NCI-H2107 treated with DMSO at 0.1 percent for 48 hours (cell line): ENCODE data around the gene PLEKHS1.

Source experiments
- DNase-seq: peaks from one replicate; lab custom pipeline; 2025; ENCODE audit not compliant: unreplicated experiment; lab: John Stamatoyannopoulos, UW

Gene PLEKHS1

GRCh38 chr10:113751181-113751732 lies at the start of gene PLEKHS1:
Gene PLEKHS1, plus strand, starts transcription at chr10:113751682. Its CDS starts 3,596 bp downstream, at chr10:113755278.
- no peak for DNase-seq

GRCh38 chr10:113704637-113705343 lies 46.7 kb upstream of the PLEKHS1 start:
- DNase-seq = peak; percentile 4

- DNase-seq = no peak
Measured at GRCh38 chr10:113705344-113705652, 46.2 kb upstream of the PLEKHS1 start.

- no peak for DNase-seq
Measured at GRCh38 chr10:113706623-113707022, 44.9 kb upstream of the PLEKHS1 start.

GRCh38 chr10:113708640-113709039 lies 42.8 kb upstream of the PLEKHS1 start:
- DNase-seq = no peak

GRCh38 chr10:113709221-113709838 lies 42.2 kb upstream of the PLEKHS1 start:
- DNase-seq = no peak

GRCh38 chr10:113711142-113711541 lies 40.3 kb upstream of the PLEKHS1 start:
- no peak for DNase-seq

- DNase-seq = no peak
Measured at GRCh38 chr10:113712024-113712423, 39.5 kb upstream of the PLEKHS1 start.

- no peak for DNase-seq
Measured at GRCh38 chr10:113712755-113713639, 38.5 kb upstream of the PLEKHS1 start.

GRCh38 chr10:113713640-113713982 lies 37.9 kb upstream of the PLEKHS1 start:
- no peak for DNase-seq

GRCh38 chr10:113716109-113716910 lies 35.2 kb upstream of the PLEKHS1 start:
- no peak for DNase-seq

GRCh38 chr10:113718969-113719822 lies 32.3 kb upstream of the PLEKHS1 start:
- DNase-seq = no peak

GRCh38 chr10:113720386-113720785 lies 31.1 kb upstream of the PLEKHS1 start:
- DNase-seq = no peak

- DNase-seq = no peak
Measured at GRCh38 chr10:113732160-113732881, 19.2 kb upstream of the PLEKHS1 start.

- no peak for DNase-seq
Measured at GRCh38 chr10:113732966-113733365, 18.5 kb upstream of the PLEKHS1 start.

- no peak for DNase-seq
Measured at GRCh38 chr10:113733635-113734034, 17.8 kb upstream of the PLEKHS1 start.

GRCh38 chr10:113735913-113736312 lies 15.6 kb upstream of the PLEKHS1 start:
- DNase-seq = peak; percentile 70

- no peak for DNase-seq
Measured at GRCh38 chr10:113736576-113736975, 14.9 kb upstream of the PLEKHS1 start.

GRCh38 chr10:113739031-113739430 lies 12.5 kb upstream of the PLEKHS1 start:
- no peak for DNase-seq
